Nephron progenitor cell (in vitro differentiated cells): ENCODE measurements around the gene PACS1.
"Not testable (repeated sequence)": the region's sequence is repeated elsewhere in the genome, so short reads cannot be mapped to it uniquely, and the experiment has no call there.

Experiments
- DNase-seq: peaks from one replicate; pipeline ENCODE4 v3.0.0; 2021
- H3K27ac Mint-ChIP-seq: 2 replicates; pipeline ENCODE4 v1.8.0; 2021; ENCODE audit warnings: mild to moderate bottlenecking, moderate library complexity, mixed read lengths
- H3K27me3 Mint-ChIP-seq: 2 replicates; pipeline ENCODE4 v1.8.0; 2021; ENCODE audit warnings: mild to moderate bottlenecking, low read depth, mixed read lengths; ENCODE audit not compliant: poor library complexity
- H3K36me3 Mint-ChIP-seq: 2 replicates; pipeline ENCODE4 v1.8.0; 2021; ENCODE audit warnings: low read depth, mixed read lengths
- H3K4me1 Mint-ChIP-seq: 2 replicates; pipeline ENCODE4 v1.8.0; 2021; ENCODE audit warnings: mixed read lengths
- H3K4me3 Mint-ChIP-seq: 2 replicates; pipeline ENCODE4 v1.8.0; 2021; ENCODE audit warnings: mild to moderate bottlenecking, moderate library complexity, mixed read lengths
- H3K9me3 Mint-ChIP-seq: 2 replicates; pipeline ENCODE4 v1.8.0; 2021; ENCODE audit warnings: mild to moderate bottlenecking, moderate library complexity, mixed read lengths
- CTCF ChIP-seq: fragments of 200-600 bp; sonication (generic); IDR thresholded peaks from 2 replicates; pipeline ENCODE4 v1.5.0; 2021; ENCODE audit warnings: antibody characterized with exemption

PACS1 gene

GRCh38 chr11:66069715-66070603 lies at the start of gene PACS1:
TSS of gene PACS1 (plus strand) at chr11:66070272. CDS start at chr11:66070487, 215 bp downstream.
- H3K4me1 Mint-ChIP-seq = peaks cover 53% of the 10 kb centered on the region
- DNase-seq = peak; percentile 75
- H3K36me3 Mint-ChIP-seq = peaks cover 65% of the 10 kb centered on the region
- peaks cover 5% of the 10 kb centered on the region for H3K9me3 Mint-ChIP-seq
- H3K4me3 Mint-ChIP-seq = peak within 1 kb of the TSS; percentile 91
- TF ChIP-seq CTCF = no peak
- H3K27me3 Mint-ChIP-seq = no peaks in the 10 kb centered on the region
- H3K27ac Mint-ChIP-seq = peak within 1 kb of the TSS; percentile 84

GRCh38 chr11:66020618-66021357 lies 49.3 kb upstream of the PACS1 start:
- Mint-ChIP-seq H3K36me3 (no peaks in the 10 kb centered on the region), H3K4me1 (no peaks in the 10 kb centered on the region), H3K9me3 (no peaks in the 10 kb centered on the region), H3K27me3 (peaks cover 39% of the 10 kb centered on the region), H3K27ac (no peak overlapping the region), H3K4me3 (no peak overlapping the region)
- no peak for DNase-seq
- no peak for TF ChIP-seq CTCF

DNA sequence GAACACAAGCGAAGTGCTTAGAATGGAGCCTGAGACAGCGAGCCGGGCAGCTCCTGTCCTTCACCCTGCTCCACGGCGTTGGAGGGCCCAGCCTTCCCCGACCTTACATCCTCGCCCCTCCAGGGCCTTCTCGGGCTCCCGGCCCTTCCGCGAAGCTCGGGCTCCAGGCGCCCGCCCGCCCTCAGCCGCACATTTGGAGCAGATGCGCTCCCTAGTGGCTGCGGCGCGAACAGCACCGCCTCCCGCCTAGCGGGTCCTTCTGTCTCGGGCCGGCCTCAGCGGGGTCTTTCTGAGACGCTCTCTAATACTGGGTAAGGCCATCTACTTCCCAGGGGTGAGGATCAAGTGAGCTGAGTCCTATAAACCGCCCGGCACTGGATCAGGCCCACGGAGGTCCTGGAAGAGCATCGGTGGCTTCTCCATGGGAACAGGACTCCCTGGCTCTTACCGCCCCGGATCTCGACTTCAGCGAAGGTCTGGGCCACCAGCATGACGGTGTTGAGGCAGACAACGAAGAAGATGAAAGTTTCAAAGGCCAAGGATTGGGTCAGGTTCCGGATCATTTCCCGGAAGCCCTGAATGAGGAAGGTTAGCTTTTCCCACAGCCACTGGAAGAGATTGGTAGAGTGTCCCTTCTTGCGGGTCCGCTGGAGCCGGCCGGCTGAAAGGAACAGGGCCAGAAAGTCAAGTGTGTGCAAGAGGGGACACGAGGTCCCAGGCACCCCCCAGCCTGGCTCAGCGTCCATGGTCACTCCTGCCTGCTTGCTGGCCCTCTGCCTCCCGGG lies 47.5 kb upstream of the PACS1 start:
- H3K9me3 Mint-ChIP-seq = no peaks in the 10 kb centered on the region
- H3K27me3 Mint-ChIP-seq = peaks cover 49% of the 10 kb centered on the region
- H3K27ac Mint-ChIP-seq = no peak overlapping the region
- H3K4me1 Mint-ChIP-seq = no peaks in the 10 kb centered on the region
- no peak overlapping the region for H3K4me3 Mint-ChIP-seq
- peak; percentile 94 for DNase-seq
- no peaks in the 10 kb centered on the region for H3K36me3 Mint-ChIP-seq
- TF ChIP-seq CTCF = peak; percentile 97

GRCh38 chr11:66023186-66023440 lies 47.0 kb upstream of the PACS1 start:
- not testable (repeated sequence) for H3K36me3 Mint-ChIP-seq, H3K9me3 Mint-ChIP-seq, H3K27ac Mint-ChIP-seq, DNase-seq, H3K4me3 Mint-ChIP-seq, H3K4me1 Mint-ChIP-seq
- peaks cover 51% of the 10 kb centered on the region for H3K27me3 Mint-ChIP-seq

DNA sequence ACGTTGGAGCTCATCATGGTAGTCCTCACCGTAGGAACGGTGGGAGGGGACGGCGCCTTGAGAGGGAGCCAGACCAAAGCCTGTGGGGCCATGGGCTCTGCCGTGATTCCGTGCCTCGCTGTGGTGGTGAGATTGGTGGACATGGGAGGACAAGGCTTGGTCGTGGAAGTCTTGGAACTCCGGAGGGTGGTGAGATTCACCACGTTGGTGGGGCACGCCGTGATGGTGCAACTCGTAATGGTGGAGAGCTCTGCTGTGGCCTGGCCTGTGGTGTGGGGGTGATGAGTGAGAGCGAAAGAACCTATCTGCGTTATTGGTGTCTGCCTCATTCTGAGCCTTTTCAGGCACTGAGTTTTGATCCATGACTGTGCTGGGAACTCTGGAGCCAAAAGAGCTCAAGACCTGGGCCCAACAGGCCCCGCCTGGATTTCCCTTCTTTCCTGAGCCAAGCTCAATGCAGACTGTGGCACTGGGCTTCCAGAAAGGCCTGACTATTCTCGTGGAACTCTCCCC lies 44.0 kb upstream of the PACS1 start, which contains the start of gene CATSPER1:
Gene CATSPER1, minus strand, starts transcription at position 463 of the 513 bp plus-strand sequence. Its CDS starts 100 bp downstream, at position 363.
- no peak within 1 kb of the TSS for H3K27ac Mint-ChIP-seq

More for the DNA sequence above, 44.0 kb upstream of the PACS1 start, which contains the start of gene CATSPER1:
- no peaks in the 10 kb centered on the region for H3K4me1 Mint-ChIP-seq
- no peaks in the 10 kb centered on the region for H3K36me3 Mint-ChIP-seq
- DNase-seq = no peak
- no peaks in the 10 kb centered on the region for H3K9me3 Mint-ChIP-seq
- TF ChIP-seq CTCF = no peak
- H3K4me3 Mint-ChIP-seq = no peak within 1 kb of the TSS
- peaks cover 65% of the 10 kb centered on the region for H3K27me3 Mint-ChIP-seq
